PFSK-1 (cell line): ENCODE results near the gene NUDT4.

ENCODE experiments used
- FOXP2 ChIP-seq: optimal IDR thresholded peaks from 2 replicates; pipeline ENCODE3; 2011; ENCODE audit warnings: borderline replicate concordance, control low read depth, inconsistent platforms; ENCODE audit not compliant: insufficient read depth; ENCODE audit errors: extremely low read length, extremely low read depth
- POLR2AphosphoS5 ChIP-seq: IDR thresholded peaks from 2 replicates; pipeline ENCODE4 v1.6.1; 2012; ENCODE audit warnings: low read depth, mild to moderate bottlenecking, control low read depth, low read length, moderate library complexity
- SIN3A ChIP-seq: IDR thresholded peaks from 2 replicates; pipeline ENCODE4 v1.6.1; 2012; ENCODE audit warnings: mild to moderate bottlenecking, low read length, moderate library complexity, borderline replicate concordance; ENCODE audit not compliant: insufficient read depth
- TAF1 ChIP-seq: IDR thresholded peaks from 2 replicates; pipeline ENCODE4 v1.6.1; 2012; ENCODE audit warnings: low read length, control low read depth, borderline replicate concordance; ENCODE audit not compliant: insufficient read depth
- TF ChIP-seq, protein P1 (sequence below), 2 experiments: IDR thresholded peaks; 2 replicates each; pipeline versions ENCODE4 v1.6.1 to v1.8.0; 2011 to 2012; ENCODE audit warnings: low read depth in 2 of 2, low read length in 2 of 2, control low read depth in 1 of 2, inconsistent platforms in 1 of 2, mild to moderate bottlenecking in 1 of 2, moderate library complexity in 1 of 2; ENCODE audit not compliant: insufficient read depth in 1 of 2

NUDT4 gene

DNA sequence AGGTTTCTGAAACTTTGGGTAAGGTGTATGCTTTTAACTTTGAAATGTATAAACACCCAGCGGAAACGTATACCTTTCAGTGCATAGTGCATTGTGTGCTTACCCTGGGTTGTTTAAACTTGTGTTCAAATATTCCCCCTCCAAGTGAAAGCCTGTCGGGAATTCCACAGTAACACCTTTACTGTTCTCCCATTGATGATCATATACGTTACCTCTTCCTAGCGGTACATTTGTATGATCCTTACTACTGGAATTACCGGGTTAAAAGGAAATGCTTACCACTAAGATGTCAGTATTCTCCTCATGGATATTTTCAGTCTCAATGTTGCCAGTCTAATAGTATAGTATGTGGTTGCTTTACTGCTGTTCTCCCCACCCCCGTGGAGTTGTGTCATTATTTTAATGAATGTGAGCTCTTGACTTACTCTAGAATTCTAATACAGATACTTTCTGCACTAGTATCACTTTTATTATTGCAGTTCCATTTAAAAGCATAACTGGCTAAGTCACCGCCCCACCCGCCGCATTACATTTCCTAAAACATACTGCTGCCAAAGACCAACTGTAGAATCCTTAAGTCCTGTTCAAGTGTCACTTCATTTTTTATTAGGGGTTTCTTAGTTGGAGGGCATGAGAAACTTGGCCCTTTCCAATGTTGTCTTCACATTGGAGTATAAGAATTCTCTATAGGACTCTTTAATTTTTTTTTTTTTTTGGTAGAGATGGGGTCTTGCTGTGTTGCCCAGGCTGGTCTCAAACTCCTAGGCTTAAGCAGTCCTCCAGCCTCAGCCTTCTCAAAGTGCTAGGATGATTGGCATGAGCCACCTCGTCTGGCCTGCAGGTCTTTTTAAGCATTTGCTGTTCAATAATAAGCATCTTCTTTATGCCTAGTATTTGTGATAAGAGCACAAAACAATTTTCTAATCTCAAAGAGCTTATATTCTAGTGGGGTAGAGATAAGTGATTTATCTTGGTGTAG is 24.9 kb downstream of the NUDT4 start:
- TF ChIP-seq TAF1 (no peak), FOXP2 (no peak), SIN3A (no peak), POLR2AphosphoS5 (no peak)
- TF ChIP-seq, protein P1, sequence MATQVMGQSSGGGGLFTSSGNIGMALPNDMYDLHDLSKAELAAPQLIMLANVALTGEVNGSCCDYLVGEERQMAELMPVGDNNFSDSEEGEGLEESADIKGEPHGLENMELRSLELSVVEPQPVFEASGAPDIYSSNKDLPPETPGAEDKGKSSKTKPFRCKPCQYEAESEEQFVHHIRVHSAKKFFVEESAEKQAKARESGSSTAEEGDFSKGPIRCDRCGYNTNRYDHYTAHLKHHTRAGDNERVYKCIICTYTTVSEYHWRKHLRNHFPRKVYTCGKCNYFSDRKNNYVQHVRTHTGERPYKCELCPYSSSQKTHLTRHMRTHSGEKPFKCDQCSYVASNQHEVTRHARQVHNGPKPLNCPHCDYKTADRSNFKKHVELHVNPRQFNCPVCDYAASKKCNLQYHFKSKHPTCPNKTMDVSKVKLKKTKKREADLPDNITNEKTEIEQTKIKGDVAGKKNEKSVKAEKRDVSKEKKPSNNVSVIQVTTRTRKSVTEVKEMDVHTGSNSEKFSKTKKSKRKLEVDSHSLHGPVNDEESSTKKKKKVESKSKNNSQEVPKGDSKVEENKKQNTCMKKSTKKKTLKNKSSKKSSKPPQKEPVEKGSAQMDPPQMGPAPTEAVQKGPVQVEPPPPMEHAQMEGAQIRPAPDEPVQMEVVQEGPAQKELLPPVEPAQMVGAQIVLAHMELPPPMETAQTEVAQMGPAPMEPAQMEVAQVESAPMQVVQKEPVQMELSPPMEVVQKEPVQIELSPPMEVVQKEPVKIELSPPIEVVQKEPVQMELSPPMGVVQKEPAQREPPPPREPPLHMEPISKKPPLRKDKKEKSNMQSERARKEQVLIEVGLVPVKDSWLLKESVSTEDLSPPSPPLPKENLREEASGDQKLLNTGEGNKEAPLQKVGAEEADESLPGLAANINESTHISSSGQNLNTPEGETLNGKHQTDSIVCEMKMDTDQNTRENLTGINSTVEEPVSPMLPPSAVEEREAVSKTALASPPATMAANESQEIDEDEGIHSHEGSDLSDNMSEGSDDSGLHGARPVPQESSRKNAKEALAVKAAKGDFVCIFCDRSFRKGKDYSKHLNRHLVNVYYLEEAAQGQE (IDR thresholded peaks at IDR 0.05; ENCODE audit: insufficient read depth in 1 of 2, low read depth in 2 of 2, low read length in 2 of 2): no peak

DNA sequence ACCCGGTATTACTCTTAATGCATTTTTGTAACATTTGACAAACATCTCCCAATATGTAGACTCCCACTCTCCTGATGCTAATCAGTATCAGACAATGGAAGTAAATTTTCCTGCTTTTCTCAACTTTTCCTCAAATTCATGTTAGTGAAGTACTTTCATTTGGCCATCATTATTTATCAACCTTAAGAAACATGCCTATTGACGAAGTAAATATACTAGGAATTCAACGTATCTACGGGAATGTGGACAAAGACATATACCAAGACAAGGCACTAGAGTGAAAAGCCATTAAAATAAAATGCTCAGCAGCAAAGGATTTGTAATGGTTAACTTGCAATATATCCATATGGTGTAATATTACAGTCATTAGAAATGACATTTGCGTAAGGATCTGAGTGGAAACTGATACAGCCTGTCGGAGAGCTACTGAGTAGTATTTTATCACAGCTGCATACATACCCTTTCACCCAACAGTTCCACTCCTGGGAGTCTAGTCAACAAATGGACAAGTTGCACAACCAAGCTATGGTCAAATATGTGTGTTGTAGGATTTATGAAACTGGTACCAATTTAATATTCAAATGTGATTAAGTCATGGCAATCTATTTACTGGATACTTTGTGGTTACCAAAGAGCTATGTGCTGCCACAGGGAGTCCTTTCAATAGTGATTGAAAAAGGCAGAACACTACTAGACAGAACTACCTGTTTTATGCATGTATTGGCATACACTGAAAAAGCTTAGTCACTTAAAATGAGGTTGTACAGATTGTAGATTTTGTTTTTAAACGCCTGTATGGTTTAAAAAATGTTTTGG is 26.5 kb downstream of the NUDT4 start:
- TF ChIP-seq FOXP2 (no peak), SIN3A (no peak), POLR2AphosphoS5 (no peak; the same call in 1 of the 2 replicates), TAF1 (no peak)
- TF ChIP-seq, protein P1 (IDR thresholded peaks at IDR 0.05; ENCODE audit: insufficient read depth in 1 of 2, low read depth in 2 of 2, low read length in 2 of 2): no peak

DNA sequence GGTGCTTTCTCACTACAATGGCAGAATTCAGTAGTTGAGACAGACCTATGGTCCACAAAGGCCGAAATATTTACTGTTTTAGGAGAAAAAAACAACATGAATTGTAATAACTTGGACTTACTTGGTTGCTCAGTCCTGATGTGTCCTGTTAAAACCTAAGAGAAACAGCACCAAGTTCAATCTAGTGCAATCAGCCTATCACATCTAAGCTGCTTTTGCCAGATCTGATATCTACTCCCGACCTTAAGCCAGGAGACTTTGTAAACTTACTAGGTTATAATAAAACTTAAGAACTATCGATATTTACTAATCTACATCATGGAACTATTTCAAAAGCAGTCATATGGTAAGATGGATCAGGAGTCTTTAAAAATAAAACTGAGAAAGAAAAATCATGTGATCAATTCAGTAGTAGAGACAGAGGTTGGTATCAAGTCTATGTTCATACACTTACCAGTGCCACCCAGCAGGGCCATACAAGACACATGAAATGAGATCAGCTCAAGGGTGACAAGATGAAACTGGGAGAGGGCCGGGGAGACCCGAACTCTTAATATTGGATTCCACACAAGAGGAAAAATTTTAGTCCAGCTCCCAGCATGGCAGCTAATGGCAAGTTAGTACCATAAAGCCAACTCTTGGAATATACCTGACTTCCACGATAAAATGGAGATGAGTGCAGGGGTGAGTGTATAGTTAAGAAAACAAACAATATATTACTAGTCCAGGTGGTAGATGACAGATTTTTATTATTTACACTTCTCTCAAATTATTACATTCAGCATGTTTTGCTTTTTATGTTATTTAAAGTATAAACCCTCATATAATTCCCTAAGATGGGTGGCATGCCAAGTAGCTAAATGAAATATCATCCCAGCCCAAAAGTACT is 27.5 kb downstream of the NUDT4 start:
- TF ChIP-seq TAF1 (no peak), FOXP2 (no peak), SIN3A (no peak), POLR2AphosphoS5 (no peak; the same call in none of the 2 replicates)
- TF ChIP-seq, protein P1 (IDR thresholded peaks at IDR 0.05; ENCODE audit: insufficient read depth in 1 of 2, low read depth in 2 of 2, low read length in 2 of 2): no peak

DNA sequence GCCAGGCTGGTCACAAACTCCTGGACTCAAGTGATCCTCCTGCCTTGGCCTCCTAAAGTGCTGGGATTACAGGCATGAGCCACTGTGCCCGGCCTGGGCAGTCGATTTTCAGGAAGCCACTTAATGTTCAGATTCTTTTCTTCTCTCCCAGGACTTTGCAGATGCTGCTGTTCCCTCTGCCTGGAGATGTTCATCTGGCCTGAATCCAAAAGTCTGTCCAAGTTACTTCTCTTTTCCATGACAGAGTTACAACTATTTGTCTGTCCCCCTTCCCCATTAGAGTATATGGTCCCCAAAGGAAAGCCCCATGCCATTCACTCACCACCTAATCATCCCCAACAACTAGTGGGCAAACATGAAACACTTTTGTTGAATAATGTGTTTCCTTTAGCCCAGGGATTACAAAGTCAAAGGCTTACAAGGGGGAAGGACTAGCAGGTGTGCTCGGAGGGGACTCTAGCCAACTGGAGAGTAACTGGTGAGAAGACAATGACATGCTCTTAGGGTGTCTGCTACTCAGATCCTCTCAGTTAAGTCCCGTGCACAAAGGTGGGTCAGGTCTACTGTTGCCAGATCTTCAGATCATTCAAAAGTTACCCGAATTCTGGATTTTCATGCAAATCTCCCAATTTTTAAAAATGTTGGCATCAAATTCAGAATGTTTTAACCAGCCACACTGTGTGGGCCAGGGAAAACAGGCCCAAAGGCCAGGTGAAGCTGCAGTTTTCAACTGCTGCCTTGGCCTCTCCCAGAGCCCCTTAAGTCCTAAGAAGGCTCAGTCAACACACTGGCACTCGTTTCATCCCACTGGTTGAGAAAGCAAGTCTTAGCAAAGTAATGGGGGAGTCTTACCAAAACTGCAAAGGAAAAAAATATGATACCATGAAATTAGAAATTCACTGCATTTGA is 29.6 kb downstream of the NUDT4 start:
- TF ChIP-seq FOXP2 (no peak), TAF1 (no peak), SIN3A (no peak), POLR2AphosphoS5 (no peak)
- TF ChIP-seq, protein P1 (IDR thresholded peaks at IDR 0.05; ENCODE audit: insufficient read depth in 1 of 2, low read depth in 2 of 2, low read length in 2 of 2): no peak
